ENCODE data around the gene TRIM32. TPM values are rescaled to one million over a fixed set of nuclear protein-coding genes. Genes with fewer than 3 reads are reported as not detected.

The TRIM32 gene
- polyA plus RNA-seq, 2 of the 4 experiments (the other 2 are of a cell fraction), result 17.6 to 23.8 TPM

DNA sequence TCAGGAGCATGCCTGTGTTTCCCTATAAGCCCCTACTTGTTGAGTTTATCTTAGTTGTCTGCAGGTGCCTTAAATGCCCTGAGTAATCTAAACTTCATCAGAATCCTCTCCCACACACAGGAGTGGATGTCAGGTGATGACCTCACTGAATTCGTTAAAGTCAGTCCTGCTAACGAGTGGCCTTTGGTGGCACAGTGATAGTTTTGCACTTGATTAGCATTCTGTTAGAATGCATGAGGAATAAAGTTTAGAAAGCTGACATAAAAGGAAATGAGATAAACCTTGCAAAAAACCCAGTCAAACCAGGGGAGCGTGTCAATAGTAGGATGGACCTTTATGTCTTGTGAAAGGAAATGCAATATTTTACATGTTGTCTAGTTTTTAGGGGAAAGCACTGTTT is 4.5 kb downstream of the TRIM32 start:
- Histone ChIP-seq H3K4me2 (no peak overlapping the region), H3K4me3 (no peak overlapping the region), H3K27ac (no peak overlapping the region), H3K4me1 (peaks cover 56% of the 10 kb centered on the region), H3K9me3 (no peaks in the 10 kb centered on the region)
- CTCF ChIA-PET, result no interaction called here
- ATAC-seq (no peak), DNase-seq (ENCODE audit: low read depth in 1 of 2, low spot score in 1 of 2) (no peak), FAIRE-seq (no peak)
- WGBS (ENCODE audit: missing lambda C conversion rate), result 89% methylated on average over 3 of the region's 3 CpGs
- TF ChIP-seq ZSCAN20 (CRISPR knock-in tag; IDR thresholded peaks at IDR 0.05) (no peak), MAFK (IDR thresholded peaks at IDR 0.05; ENCODE audit: partially characterized antibody) (no peak), CEBPB (IDR thresholded peaks at IDR 0.05) (no peak), PHF8 (IDR thresholded peaks at IDR 0.05; ENCODE audit: borderline replicate concordance, low read depth) (no peak), NPAS2 (CRISPR knock-in tag; IDR thresholded peaks at IDR 0.05; ENCODE audit: borderline replicate concordance) (no peak), KDM5A (IDR thresholded peaks at IDR 0.05) (no peak), HEYL (CRISPR knock-in tag; IDR thresholded peaks at IDR 0.05) (no peak), RNF2 (IDR thresholded peaks at IDR 0.05; ENCODE audit: borderline replicate concordance, low read depth) (no peak)
- TF ChIP-seq, protein P1, sequence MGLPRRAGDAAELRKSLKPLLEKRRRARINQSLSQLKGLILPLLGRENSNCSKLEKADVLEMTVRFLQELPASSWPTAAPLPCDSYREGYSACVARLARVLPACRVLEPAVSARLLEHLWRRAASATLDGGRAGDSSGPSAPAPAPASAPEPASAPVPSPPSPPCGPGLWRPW (IDR thresholded peaks at IDR 0.05), result no peak
- TF ChIP-seq, protein P2, sequence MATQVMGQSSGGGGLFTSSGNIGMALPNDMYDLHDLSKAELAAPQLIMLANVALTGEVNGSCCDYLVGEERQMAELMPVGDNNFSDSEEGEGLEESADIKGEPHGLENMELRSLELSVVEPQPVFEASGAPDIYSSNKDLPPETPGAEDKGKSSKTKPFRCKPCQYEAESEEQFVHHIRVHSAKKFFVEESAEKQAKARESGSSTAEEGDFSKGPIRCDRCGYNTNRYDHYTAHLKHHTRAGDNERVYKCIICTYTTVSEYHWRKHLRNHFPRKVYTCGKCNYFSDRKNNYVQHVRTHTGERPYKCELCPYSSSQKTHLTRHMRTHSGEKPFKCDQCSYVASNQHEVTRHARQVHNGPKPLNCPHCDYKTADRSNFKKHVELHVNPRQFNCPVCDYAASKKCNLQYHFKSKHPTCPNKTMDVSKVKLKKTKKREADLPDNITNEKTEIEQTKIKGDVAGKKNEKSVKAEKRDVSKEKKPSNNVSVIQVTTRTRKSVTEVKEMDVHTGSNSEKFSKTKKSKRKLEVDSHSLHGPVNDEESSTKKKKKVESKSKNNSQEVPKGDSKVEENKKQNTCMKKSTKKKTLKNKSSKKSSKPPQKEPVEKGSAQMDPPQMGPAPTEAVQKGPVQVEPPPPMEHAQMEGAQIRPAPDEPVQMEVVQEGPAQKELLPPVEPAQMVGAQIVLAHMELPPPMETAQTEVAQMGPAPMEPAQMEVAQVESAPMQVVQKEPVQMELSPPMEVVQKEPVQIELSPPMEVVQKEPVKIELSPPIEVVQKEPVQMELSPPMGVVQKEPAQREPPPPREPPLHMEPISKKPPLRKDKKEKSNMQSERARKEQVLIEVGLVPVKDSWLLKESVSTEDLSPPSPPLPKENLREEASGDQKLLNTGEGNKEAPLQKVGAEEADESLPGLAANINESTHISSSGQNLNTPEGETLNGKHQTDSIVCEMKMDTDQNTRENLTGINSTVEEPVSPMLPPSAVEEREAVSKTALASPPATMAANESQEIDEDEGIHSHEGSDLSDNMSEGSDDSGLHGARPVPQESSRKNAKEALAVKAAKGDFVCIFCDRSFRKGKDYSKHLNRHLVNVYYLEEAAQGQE (IDR thresholded peaks at IDR 0.05), result no peak
- TF ChIP-seq, protein P3, sequence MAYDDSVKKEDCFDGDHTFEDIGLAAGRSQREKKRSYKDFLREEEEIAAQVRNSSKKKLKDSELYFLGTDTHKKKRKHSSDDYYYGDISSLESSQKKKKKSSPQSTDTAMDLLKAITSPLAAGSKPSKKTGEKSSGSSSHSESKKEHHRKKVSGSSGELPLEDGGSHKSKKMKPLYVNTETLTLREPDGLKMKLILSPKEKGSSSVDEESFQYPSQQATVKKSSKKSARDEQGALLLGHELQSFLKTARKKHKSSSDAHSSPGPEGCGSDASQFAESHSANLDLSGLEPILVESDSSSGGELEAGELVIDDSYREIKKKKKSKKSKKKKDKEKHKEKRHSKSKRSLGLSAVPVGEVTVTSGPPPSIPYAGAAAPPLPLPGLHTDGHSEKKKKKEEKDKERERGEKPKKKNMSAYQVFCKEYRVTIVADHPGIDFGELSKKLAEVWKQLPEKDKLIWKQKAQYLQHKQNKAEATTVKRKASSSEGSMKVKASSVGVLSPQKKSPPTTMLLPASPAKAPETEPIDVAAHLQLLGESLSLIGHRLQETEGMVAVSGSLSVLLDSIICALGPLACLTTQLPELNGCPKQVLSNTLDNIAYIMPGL (CRISPR knock-in tag; IDR thresholded peaks at IDR 0.05; ENCODE audit: borderline replicate concordance), result no peak
- POLR2A ChIA-PET, result no interaction called here

- H3K4me1 ChIP-seq, result peaks cover 56% of the 10 kb centered on the region
- no peak for TF ChIP-seq NR3C1 (IDR thresholded peaks at IDR 0.05)
- TF ChIP-seq, protein P4, sequence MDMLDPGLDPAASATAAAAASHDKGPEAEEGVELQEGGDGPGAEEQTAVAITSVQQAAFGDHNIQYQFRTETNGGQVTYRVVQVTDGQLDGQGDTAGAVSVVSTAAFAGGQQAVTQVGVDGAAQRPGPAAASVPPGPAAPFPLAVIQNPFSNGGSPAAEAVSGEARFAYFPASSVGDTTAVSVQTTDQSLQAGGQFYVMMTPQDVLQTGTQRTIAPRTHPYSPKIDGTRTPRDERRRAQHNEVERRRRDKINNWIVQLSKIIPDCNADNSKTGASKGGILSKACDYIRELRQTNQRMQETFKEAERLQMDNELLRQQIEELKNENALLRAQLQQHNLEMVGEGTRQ (IDR thresholded peaks at IDR 0.05), result no peak
- TF ChIP-seq NPAS2 (CRISPR knock-in tag; IDR thresholded peaks at IDR 0.05; ENCODE audit: borderline replicate concordance), result no peak
- TF ChIP-seq MAFK (IDR thresholded peaks at IDR 0.05; ENCODE audit: partially characterized antibody), result no peak
- TF ChIP-seq FOXS1 (CRISPR knock-in tag; IDR thresholded peaks at IDR 0.05), result no peak
- TF ChIP-seq CTCF (IDR thresholded peaks at IDR 0.05), result no peak
- TF ChIP-seq NFE2L2 (conservative IDR thresholded peaks at IDR 0.05; ENCODE audit: low read length), result no peak
- CTCF ChIA-PET, result interaction anchor here (1.0 kb wide), 1 partner anchor 44 kb away, joined by 4 read pairs; no protein-coding TSS in a partner anchor
- ATAC-seq (no peak), DNase-seq (ENCODE audit: low read depth in 1 of 2, low spot score in 1 of 2) (no peak), FAIRE-seq (no peak)
- H3K9me3 ChIP-seq, result no peaks in the 10 kb centered on the region
- POLR2A ChIA-PET, result no interaction called here
- no peak overlapping the region for H3K4me3 ChIP-seq
- H3K4me2 ChIP-seq, result peak overlapping the region; percentile 4; the same call in 2 of the 3 replicates
- H3K27ac ChIP-seq, result no peak overlapping the region
- 82% methylated on average over 2 of the region's 2 CpGs for WGBS (ENCODE audit: missing lambda C conversion rate)
Measured at GRCh38 chr9:116692616-116693015, 5.5 kb downstream of the TRIM32 start.
